Lower leg skin (tissue), 3 donors: ENCODE data around the gene MRFAP1L1.

Experiments used
- CTCF ChIP-seq, 3 donors: fragments of 450-650 bp; IDR thresholded peaks; one replicate each; pipeline ENCODE4 v1.5.1; 2016; ENCODE audit warnings: antibody characterized with exemption in 3 of 3, mild to moderate bottlenecking in 3 of 3, moderate library complexity in 2 of 3
- POLR2A ChIP-seq, 2 donors: fragments of 450-650 bp; IDR thresholded peaks; one replicate each; pipeline ENCODE4 v1.6.1; 2016 to 2017; ENCODE audit warnings: antibody characterized with exemption in 2 of 2, mild to moderate bottlenecking in 1 of 2, moderate library complexity in 1 of 2

- TF ChIP-seq CTCF (IDR thresholded peaks at IDR 0.05) (no peak), POLR2A (IDR thresholded peaks at IDR 0.05) (no peak)
Measured at GRCh38 chr4:6676722-6677558, 32.7 kb downstream of the MRFAP1L1 start.
